Smooth muscle cell (in vitro differentiated cells): ENCODE results near the gene FAM162A. TPM values are rescaled to one million over a fixed set of nuclear protein-coding genes. Genes with fewer than 3 reads are reported as not detected.

Experiments used
- DNase-seq: peaks from one replicate; lab custom pipeline; 2025; ENCODE audit not compliant: unreplicated experiment; lab: John Stamatoyannopoulos, UW
- H2AFZ ChIP-seq: fragments of 200-600 bp; sonication (generic); 2 replicates; pipeline ENCODE4 v1.6.0; 2016; ENCODE audit warnings: antibody characterized with exemption, low read depth, mild to moderate bottlenecking
- H3F3A ChIP-seq: fragments of 200-600 bp; sonication (generic); 2 replicates; pipeline ENCODE4 v1.6.0; 2017; ENCODE audit warnings: antibody characterized with exemption, low read depth
- H3K27ac ChIP-seq: fragments of 200-600 bp; sonication (generic); 2 replicates; pipeline ENCODE4 v1.5.1; 2016; ENCODE audit warnings: low read depth, mild to moderate bottlenecking
- H3K27me3 ChIP-seq: fragments of 200-600 bp; sonication (generic); 2 replicates; pipeline ENCODE4 v1.6.1; 2016; ENCODE audit warnings: low read depth, mild to moderate bottlenecking
- H3K36me3 ChIP-seq: fragments of 200-600 bp; sonication (generic); 2 replicates; pipeline ENCODE4 v1.5.1; 2016; ENCODE audit warnings: low read depth
- H3K4me1 ChIP-seq: fragments of 200-600 bp; sonication (generic); 2 replicates; pipeline ENCODE4 v1.5.1; 2016; ENCODE audit warnings: low read depth
- H3K4me2 ChIP-seq: fragments of 200-600 bp; sonication (generic); 2 replicates; pipeline ENCODE4 v1.6.0; 2016; ENCODE audit warnings: mild to moderate bottlenecking
- H3K4me3 ChIP-seq: fragments of 200-600 bp; sonication (generic); 2 replicates; pipeline ENCODE4 v1.5.1; 2016; ENCODE audit warnings: mild to moderate bottlenecking
- H3K79me2 ChIP-seq: fragments of 200-600 bp; sonication (generic); 2 replicates; pipeline ENCODE4 v1.6.0; 2016; ENCODE audit warnings: low read depth, mild to moderate bottlenecking
- H3K9ac ChIP-seq: fragments of 200-600 bp; sonication (generic); 2 replicates; pipeline ENCODE4 v1.6.0; 2016; ENCODE audit warnings: low read depth
- H3K9me3 ChIP-seq: fragments of 200-600 bp; sonication (generic); replicated peaks from 2 replicates; pipeline ENCODE4 v1.5.1; 2016; ENCODE audit warnings: low read depth
- H4K20me1 ChIP-seq: fragments of 200-600 bp; sonication (generic); 2 replicates; pipeline ENCODE4 v1.6.0; 2016; ENCODE audit warnings: low read depth
- WGBS: methylation state at CpG from one replicate; pipeline ENCODE4 v1.1.7; 2016; ENCODE audit warnings: low lambda C conversion rate; 5-methylcytosine and 5-hydroxymethylcytosine counted together
- polyA plus RNA-seq: library from polyadenylated mRNA; unstranded; fragments of >200 nt; fragmentation: Nextera tagmentation; extraction: Ambion mirVana; gene quantifications from 2 replicates; pipeline ENCODE4 v1.2.1, GENCODE V29; 2016
- total RNA-seq: library from RNA; depleted of rRNA; stranded (reverse); fragments of >200 nt; gene quantifications from 2 replicates; pipeline ENCODE4 v1.2.3, GENCODE V29; 2014
- TF ChIP-seq, protein P1 (sequence below): fragments of 200-600 bp; sonication (generic); IDR thresholded peaks from 2 replicates; pipeline ENCODE4 v1.5.1; 2017; ENCODE audit warnings: borderline replicate concordance, mild to moderate bottlenecking, antibody characterized with exemption; ENCODE audit not compliant: insufficient read depth, poor library complexity, severe bottlenecking

FAM162A gene, protein sequence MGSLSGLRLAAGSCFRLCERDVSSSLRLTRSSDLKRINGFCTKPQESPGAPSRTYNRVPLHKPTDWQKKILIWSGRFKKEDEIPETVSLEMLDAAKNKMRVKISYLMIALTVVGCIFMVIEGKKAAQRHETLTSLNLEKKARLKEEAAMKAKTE
- 108 and 117 TPM in 2 replicates for total RNA-seq
- polyA plus RNA-seq: 209 and 219 TPM in 2 replicates

DNA sequence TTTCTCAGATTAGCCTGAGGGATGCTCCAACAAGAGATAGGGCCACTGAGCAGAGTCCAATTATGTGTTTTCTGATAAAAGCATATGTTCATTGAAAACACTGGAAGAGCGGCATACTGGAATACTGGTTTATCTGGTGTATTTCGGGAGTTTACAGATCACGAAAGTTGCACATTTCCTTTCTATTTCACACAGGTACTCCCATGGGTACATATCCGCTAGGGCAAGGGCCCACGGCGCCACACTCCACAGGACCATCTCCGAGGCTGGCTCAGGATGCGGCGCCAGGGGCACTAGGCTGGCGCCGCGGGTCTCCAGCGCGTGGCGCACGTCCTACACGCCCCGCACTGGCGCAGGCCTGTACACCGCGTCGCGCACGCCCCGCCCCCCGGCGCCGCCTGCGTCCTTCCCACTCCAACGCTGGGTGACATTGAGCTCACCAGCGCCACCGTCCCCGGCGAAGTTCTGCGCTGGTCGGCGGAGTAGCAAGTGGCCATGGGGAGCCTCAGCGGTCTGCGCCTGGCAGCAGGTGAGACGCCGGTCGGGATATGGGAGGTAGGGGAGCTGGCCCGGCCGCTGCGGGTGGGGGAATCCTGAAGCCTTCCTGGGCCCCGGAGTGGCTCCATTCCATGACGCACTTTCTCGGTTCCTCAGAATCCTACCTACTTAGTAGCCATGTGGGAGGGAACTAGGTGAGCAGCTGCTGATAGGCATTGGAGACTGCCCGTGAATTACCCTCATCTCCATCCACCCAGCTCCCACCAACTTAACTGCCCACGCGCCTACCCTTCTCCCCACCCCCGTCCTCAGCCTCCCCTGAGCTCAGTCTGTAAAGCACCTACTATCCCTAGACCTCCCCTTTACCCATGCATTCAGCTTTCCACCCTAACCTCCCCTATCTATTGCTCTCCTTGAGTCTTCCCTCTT lies at the start of gene FAM162A:
Gene FAM162A (plus strand): TSS at position 412 of the 927 bp plus-strand sequence. CDS start 84 bp downstream, at position 496.
- H3K36me3 ChIP-seq: no peaks in the 10 kb centered on the region
- WGBS: 3% methylated on average over 52 of the region's 52 CpGs

DNA sequence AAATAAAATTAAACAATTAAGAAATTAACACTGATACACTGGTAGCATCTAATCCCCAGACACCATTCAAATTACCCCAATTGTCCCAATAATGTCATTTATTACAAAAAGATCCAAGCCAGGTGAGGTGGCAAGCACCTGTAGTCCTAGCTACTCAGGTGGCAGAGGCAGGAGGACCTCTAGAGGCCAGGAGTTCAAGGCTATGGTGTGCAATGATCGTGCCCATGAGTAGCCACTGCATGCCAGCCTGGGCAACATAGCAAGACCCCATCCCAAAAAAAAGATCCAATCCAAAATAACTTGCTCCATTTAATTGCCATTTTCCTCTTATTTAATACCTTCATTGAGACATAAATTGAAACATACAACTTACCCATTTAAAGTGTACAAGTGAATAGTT lies 41.2 kb upstream of the FAM162A start:
- Histone ChIP-seq H3K27ac (no peak overlapping the region), H3K79me2 (no peaks in the 10 kb centered on the region), H2AFZ (no peak overlapping the region), H4K20me1 (no peaks in the 10 kb centered on the region), H3K36me3 (no peaks in the 10 kb centered on the region), H3K4me1 (no peaks in the 10 kb centered on the region), H3K4me3 (no peak overlapping the region), H3K9ac (no peak overlapping the region), H3K27me3 (peaks cover 4% of the 10 kb centered on the region), H3F3A (no peaks in the 10 kb centered on the region), H3K4me2 (no peak overlapping the region), H3K9me3 (no peaks in the 10 kb centered on the region)
- WGBS: 100% methylated on average over 1 of the region's 1 CpG
- no peak for DNase-seq
- TF ChIP-seq, protein P1, sequence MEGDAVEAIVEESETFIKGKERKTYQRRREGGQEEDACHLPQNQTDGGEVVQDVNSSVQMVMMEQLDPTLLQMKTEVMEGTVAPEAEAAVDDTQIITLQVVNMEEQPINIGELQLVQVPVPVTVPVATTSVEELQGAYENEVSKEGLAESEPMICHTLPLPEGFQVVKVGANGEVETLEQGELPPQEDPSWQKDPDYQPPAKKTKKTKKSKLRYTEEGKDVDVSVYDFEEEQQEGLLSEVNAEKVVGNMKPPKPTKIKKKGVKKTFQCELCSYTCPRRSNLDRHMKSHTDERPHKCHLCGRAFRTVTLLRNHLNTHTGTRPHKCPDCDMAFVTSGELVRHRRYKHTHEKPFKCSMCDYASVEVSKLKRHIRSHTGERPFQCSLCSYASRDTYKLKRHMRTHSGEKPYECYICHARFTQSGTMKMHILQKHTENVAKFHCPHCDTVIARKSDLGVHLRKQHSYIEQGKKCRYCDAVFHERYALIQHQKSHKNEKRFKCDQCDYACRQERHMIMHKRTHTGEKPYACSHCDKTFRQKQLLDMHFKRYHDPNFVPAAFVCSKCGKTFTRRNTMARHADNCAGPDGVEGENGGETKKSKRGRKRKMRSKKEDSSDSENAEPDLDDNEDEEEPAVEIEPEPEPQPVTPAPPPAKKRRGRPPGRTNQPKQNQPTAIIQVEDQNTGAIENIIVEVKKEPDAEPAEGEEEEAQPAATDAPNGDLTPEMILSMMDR: no peak

More for the DNA sequence above, at the start of gene FAM162A:
- DNase-seq: peak; percentile 75
- peak within 1 kb of the TSS; percentile 89 for H3K4me2 ChIP-seq
- peaks cover 20% of the 10 kb centered on the region for H3K4me1 ChIP-seq
- H4K20me1 ChIP-seq: peaks cover 34% of the 10 kb centered on the region
- peaks cover 66% of the 10 kb centered on the region for H3K79me2 ChIP-seq
- H3K9me3 ChIP-seq: no peaks in the 10 kb centered on the region
- H3F3A ChIP-seq: no peaks in the 10 kb centered on the region
- H2AFZ ChIP-seq: peak within 1 kb of the TSS; percentile 97
- TF ChIP-seq, protein P1: peak; percentile 42
- peak within 1 kb of the TSS; percentile 71 for H3K27ac ChIP-seq
- peak within 1 kb of the TSS; percentile 80 for H3K9ac ChIP-seq
- no peaks in the 10 kb centered on the region for H3K27me3 ChIP-seq
- peak within 1 kb of the TSS; percentile 91 for H3K4me3 ChIP-seq

DNA sequence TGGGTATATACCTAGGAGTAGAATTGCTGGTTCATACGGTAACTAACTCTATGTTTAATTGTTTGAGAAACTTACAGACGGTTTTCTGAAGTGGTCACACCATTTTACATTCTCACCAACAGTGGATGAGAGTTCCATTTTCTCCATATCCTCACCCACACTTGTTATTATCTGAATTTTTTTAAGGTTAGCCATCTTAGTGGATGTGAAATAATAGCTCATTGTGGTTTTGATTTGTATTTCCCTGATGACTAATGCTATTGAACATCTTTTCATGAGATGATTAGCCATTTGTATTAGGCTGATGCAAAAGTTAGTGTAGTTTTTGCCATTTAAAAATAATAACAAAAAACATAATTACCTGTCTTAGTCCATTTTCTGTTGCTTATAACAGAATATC lies 40.3 kb upstream of the FAM162A start:
- no peaks in the 10 kb centered on the region for H3K36me3 ChIP-seq
- no peaks in the 10 kb centered on the region for H3K79me2 ChIP-seq
- DNase-seq: no peak
- H3K27me3 ChIP-seq: no peaks in the 10 kb centered on the region
- H3F3A ChIP-seq: no peaks in the 10 kb centered on the region
- 79% methylated on average over 2 of the region's 2 CpGs for WGBS
- H3K27ac ChIP-seq: no peak overlapping the region
- no peak overlapping the region for H3K4me3 ChIP-seq
- H3K4me2 ChIP-seq: no peak overlapping the region
- no peak overlapping the region for H2AFZ ChIP-seq
- H3K4me1 ChIP-seq: no peaks in the 10 kb centered on the region
- TF ChIP-seq, protein P1: no peak
- H4K20me1 ChIP-seq: no peaks in the 10 kb centered on the region
- no peak overlapping the region for H3K9ac ChIP-seq
- H3K9me3 ChIP-seq: no peaks in the 10 kb centered on the region
